ENCODE results near the gene ACIN1.

The ACIN1 gene

DNA sequence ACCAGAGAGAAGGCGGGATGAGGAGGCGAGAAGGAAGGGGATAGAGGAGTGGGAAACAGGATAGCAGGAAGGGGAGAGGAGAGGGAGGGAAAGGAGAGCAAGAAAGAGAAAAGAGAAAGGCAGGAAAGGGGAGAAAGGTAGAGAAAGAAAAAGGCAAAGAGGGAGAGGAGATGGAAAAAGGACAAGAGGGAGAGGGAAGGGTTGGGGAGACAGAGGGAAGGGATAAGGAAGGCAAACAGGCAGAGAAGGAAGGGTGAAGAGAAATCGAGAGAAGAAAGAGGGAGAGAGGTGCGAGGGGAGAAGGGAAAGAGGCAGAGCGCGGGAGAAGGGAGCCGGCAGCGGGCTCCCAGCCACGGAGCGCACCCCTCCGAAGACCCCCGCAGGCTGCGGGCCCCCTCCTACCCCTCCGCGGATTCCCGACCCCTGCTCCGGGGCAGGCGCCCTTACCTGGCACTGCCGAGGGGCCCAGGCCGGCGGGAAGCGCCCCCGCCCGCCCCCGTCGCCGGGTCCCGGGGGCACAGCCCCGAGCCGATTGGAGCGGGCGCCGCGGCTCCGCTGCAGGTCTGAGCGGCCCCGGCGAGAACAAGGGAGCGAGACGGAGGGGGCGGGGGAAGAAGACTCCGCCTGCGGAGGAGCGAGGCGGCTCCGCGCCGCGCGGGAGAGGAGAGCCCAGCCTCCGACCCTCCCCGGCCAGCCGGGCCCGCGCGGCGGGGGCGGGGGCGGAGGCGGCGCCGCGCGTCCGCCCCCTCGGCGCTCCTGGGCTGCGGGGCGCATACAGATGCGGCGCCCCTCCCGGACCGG lies 37.8 kb downstream of the ACIN1 start, which contains the start of gene CDH24:
Gene CDH24, minus strand, starts transcription at position 565 of the 801 bp plus-strand sequence. CDS start 1,787 bp downstream, outside the sequence.
- no peak for DNase-seq

DNA sequence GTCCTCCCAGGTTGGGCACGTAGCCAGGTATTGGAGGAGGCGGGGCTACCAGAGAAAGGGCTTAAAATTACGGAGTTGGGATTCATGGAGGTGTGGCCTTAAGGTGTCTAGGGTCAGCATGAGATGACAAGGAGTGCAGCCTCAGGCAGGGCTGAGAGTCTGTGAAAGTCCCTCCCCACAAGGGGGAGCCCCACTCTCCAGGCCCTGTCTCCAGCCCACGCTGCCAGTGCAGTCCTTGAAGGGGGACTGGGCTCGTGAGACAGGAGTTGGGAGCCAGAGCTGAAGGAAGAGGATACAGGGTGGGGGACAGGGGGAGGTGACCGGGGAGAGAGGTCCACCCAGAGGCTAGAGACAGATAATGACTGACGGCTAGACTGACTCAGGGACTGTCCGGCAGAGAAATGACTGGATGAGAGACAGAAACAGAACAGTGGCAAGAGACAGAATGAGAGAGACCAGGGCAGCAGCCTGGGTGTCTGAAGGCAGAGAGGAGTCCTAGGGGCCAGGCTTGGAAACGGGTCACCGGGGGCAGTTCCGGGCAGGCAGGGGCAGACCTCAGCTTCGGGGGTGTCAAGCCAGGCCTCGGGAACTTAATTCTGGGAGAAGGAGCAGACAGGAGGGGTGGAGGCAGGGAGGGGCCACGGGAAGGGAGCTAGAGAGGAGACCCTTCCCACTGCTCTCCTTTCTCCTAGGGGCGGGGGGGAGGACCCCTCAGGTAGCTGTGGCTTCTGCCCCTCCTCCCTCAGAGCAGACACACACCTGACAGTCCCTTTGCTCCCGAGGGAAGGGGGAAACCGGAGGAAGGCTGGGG lies 38.6 kb downstream of the ACIN1 start:
- DNase-seq, result no peak

DNA sequence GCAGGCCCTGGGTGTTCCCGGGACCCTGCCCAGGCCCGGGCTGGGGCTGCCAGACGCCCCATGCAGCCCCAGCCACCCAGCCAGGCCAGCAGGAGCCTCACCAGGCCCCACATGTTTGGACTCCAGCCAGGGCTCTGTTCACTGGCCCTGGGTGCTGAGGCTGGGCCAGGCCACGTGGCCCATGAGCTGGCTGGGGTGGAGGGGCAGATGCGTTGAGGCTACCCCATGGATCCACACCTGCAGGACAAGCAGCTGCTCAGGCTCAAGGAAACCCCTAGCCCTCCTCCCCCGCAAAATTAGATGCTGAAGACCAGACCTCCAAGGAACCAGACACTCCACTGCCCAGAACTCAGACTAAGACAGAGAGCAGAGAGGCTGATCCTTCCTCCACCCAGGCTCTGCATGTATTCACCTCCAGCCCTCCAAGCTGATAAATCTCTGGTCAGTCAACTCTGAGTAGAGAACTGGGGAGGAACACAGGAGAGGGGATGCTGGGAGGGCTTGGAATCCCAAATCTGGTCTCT lies 39.3 kb downstream of the ACIN1 start:
- no peak for DNase-seq

DNA sequence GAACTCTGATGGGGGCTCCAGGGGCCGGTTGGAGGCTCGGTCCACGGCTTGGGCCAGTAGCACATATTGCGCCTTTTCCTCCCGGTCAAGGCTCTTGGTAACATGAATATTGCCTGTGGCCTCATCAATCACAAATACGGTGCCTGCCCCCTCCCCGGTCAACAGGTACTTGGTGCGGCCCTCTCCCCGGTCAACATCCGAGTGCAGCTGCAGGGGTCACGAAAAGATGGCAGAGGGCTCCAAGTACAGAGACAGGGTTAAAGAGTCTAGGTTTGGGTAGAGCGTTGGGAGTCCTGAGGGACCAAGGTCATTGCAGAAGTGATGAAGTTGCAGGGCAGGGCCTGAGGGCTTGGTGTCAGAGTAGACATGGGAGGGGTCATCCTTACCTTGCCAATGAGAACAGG lies 39.8 kb downstream of the ACIN1 start:
- DNase-seq, result no peak

DNA sequence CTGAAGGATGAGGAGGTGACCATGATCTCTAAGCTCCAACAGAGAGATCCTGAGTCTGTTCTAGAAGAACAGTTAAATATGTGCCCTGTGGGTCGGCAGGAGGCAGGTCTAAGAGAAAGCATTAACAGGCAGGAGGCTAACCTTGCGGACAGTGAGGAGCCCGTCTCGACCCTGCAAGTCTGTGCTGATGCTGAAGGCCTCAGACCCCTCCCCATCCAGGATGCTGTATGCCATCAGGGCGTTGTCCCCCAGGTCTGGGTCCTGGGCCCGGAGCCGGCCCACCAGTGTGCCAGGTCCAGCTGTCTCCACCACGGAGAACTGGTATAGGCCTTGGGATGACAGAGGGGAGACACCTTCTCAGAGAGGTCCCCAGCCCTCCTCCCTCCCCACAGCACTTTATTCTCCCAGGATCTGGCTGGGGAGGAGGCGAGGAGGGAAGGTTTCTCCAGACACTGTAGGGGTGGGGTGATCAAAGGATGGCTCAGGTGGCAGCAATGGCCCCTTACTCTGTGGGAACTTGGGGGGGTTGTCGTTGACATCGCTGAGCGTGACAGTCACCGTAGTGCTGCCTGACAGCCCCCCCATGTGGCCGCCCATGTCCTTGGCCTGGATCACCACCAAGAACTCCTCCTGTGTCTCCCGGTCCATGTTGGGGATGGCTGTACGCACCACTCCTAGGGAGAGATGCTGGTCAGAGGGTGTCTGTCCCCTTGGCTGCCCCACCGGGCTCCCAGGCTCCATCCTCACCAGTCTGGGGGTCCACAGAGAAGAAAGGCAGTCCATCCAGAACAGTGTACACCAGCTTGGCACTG lies 40.7 kb downstream of the ACIN1 start:
- DNase-seq, result no peak

DNA sequence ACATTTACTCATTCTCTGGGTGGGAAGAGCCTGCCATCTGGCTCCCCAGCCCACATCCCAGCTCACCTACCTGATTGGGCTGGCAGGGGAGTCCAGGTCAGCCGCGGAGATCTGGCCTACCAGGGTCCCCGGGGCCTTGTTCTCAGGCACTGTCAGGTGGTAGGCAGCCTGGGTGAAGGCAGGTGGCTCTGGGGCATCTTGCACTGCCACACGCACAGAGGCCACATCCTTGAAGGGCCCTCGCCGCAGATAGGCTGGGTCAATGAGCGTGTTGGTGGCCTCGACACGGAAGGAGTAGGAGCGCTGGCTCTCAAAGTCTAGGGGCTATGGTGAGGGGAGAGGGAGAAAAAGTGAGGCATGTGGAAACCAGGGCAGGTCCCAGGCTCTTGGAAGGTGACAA lies 41.5 kb downstream of the ACIN1 start:
- DNase-seq, result no peak

DNA sequence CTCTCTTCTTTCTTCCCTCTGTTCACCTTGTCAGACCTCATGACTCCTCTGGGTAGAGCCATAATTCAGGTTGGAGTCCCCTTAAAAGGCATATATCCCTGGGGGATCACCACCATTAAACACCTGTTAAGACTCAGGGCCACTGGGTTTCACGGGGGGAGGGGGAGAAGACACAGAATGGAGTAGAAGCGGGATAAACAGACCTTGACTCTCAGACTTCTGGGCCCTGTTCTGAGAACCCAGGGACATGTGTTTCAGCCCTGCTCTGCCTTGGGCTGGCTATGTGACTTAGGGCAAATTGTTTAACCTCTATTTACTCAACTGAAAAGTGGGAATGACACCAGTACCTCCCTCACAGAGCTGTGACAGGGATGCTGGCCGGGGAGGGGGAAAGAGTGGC lies 42.3 kb downstream of the ACIN1 start:
- no peak for DNase-seq

DNA sequence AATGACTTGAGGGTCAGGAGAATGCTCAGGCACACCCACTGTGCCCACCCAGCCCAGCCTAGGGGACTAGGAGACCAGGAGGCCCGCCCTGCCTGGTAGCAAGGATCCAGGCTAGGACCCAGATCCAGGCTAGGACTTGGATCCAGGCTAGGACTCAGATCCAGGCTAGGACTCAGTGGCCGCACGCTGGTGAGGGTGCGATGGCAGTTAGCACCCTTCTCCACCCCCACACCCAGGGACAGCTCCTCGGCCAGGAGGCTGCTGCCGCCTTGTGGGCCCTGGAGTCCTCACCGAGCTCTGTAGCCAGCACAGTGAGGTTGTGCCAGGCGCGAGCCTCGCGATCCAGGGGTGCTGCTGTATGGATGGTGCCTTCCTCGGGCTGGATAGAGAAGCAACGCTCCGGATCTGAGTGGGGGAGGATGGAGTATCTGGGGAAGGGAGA lies 42.7 kb downstream of the ACIN1 start:
- no peak for DNase-seq

DNA sequence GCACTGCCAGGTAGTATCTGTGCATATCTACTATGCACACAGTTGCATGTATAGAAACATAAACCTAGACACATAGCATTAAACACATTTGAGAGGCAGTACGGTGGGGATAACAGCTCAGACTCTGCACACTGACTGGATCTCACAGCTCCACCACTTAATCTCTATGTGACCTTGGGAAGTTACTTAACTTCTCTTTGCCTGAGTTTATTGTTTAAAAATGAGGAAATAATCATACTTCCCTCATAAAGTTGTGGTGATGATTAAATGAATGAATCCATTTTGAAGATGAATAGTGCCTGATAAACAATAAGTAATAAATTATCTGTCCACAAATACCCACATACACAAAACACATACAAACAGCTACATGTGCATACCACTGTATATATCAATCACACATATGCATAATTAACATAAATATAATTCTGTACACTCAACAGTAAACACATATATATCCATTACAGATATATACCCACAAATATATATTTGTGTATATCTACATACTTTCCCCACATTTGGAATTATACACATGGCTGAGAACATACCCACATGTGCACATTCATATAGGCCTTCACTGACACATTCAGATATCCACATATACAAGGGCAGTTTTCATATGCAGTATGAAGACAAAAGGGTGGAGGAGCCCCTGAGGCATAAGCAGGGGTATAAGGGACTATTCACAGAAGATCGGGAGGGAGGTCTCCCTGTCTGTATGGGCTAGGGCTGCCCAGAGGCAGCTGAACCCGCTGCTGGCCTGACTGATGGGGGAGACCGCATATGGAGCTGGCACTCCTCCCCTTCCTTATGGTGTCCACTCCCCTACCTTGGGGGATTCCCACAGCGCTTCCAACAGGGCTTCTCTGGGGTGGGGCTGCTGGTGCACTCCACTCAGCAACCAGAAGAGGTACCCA lies 43.5 kb downstream of the ACIN1 start:
- no peak for DNase-seq

DNA sequence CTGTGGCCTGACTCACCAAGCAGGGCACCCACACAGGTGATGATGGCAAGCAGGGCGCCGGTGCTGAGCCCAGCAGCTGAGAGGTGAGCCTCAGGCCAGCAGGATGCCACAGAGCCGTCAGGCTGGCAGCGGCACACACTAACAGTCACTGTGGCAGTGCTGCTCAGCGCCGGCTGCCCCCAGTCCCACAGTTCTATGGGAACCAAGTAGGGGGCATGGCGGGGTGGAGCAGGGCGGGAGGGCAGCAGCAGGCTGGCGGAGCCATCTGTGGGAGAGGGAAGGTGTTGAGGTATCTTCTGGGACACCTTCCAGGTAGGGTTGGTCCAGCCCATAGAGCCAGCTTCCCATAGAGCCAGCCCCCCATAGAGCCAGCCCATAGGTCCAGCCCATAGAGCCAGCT lies 45.9 kb downstream of the ACIN1 start:
- DNase-seq, result no peak

DNA sequence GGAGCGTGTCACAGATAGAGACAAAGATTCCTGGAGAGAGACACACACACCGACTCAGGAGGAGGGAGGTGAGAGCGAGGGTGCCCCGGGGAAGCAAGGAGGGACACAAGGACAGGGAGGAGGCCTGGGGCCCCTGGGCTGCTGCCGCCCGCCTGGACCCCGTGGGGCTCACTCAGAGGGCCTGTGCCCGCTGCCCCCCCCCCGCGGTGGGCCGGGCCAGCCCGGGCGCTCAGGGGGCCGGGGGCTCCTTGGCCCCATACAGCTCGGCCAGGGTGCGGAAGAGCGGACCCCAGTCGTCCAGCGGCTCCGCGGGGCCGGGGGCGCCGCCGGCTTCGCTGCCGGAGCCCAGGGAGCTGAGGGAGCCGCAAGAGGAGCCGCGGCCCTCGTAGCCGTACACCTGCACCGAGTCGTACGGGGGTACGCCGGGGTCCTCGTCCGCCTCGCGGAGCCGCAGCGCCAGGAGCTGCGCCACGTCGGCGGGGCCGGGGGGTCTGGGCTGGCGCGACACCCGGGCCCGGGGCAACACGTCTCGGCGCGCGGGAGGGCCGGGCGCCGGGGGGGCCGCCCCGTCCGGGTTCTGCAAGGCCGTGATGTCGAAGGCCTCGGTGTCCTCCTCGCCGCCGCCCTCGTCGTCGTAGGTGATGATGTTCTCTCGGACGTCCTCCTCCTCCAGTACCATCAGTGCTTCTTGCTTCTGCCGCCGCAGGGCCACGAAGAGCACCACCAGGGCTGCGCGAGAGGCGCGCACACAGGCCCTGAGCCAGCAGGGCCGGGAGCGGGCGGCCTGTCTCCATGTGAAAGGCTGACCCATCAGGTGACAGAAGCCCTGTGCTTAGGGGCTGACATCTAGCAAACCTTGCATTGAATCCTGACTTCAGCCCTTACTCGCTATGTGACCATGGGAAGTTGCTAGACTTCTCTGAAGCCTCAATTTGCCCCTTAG lies 46.9 kb downstream of the ACIN1 start:
- DNase-seq, result no peak

DNA sequence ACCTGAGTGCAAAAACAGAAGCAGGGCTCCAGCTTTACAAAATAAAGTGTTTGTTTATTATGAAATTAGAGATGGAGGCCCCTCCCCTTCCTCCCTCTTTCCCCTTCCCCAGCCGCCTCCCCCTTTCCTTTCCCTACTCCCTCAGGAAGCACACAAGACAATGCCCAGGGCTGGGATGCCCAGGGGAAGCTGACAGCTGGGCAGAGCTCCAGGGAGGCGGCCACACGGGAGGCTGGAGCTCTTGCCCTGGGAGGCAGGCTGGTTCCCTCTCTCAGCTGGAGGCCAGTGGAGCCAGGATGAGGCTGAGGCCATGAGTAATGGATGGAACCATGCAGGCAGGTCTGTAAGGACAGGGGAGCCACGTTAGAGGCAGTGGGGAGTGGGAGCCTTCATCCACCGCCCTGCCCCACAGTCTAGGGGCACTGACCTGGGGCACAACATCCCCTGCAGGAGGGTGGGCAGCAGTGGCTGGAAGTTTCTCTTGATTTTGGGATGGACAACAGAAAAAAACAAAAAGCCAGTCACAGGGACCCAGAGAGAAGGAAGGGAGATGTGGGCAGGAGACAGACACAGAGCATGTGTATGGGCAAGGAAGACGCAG lies 47.8 kb downstream of the ACIN1 start:
- no peak for DNase-seq

DNA sequence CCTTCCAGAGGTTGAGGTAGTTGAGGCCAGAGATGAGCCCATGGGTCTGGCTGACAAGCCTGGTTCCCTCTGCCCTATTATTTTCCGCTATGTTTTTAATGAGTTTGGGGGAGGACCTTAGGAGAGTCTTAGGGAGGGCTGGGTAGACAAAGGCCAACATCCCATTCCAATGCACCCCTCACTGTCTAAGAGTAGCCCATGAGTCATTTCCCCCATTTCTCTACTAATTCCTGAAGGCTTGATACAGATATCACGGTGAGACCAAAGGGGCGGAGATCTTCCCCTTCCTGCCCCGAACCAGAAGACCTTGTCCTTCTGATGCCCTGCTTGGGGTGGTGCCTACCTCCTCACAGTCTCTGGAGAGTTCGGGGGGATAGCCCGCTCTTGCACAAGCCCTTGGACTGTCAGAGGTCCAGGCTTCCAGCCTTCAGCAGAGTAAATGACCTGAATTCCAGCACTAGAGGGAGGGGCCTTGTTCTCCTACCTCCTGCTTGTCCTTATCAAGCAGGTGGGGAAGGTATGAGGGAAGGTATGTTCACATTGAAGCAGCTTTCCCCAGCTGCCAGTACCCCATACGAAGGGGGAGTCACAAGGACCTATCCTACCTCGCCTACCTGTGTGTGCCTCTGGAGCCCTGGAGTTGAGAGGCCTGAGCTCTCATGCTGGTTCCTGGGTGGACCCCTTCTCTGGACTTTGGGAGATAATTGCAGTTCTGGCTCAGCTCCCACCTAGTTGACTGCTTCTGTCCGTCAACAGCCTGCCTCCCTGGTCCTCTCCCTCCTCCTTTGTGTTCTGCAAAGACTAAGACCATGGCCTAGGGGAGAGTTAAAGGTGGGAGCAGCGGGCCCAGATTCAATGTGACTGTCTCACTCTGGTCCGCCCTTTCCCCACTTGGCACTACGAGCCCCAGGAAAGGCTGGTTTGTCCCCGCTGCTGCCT lies 49.2 kb downstream of the ACIN1 start:
- no peak for DNase-seq

DNA sequence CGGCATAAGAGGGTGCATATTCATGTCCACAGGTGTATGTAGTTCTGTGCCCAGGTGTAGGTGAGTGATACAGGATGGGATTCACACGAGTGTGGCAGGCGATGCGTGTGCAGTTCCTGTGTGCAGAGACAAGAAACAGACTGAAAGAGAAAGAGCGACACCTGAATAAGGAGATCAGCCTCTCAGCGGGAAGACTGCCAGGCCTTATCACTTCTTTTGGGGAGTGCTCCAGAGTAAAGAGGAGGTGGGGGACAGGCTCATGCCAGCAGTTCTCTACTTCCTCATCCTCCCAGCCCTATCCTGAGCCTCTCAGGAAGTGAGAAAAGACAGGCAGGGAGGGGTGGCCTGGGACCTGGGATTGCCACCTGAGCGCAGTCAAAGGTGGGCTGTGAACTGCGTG lies 50.1 kb downstream of the ACIN1 start:
- no peak for DNase-seq

DNA sequence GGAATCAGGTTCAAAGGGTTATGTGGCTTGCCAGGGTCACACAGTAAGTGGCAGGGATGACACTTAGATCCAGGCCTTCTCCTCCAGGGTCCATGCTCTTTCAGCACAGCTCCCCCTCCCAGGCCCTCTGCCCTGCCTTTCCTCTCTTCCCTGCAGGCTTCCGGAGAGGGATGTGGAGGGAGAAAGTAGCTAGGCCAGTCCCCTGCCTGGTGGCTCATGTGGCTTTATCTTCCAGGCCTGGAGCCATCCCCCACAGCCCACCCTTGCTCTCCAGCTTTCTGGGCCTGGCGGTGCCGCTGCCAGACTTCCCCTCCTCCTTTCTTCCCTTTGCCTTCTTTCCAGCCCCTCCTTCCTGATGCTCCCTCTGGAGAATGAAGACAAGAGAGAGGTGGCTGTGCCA lies 51.2 kb downstream of the ACIN1 start:
- no peak for DNase-seq

DNA sequence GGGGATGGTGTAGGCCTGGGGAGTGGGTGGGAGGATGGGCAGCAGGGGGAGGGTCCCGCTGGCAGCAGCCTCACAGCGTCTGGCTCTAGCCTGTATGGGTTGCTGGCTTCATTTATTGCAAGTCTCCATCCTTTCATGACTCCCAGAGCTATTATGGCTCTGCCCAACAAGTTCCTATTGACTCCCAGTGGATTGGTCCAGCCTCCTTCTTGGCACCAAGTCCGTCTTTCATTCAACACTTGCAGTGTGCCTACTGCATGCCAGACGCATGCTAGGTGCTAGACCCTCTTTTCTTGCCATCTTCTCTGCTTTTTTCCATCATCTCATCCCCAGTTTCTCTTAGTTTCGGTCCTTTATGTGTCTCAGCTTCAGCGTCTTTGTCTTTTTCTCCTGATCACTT lies 51.8 kb downstream of the ACIN1 start:
- no peak for DNase-seq

DNA sequence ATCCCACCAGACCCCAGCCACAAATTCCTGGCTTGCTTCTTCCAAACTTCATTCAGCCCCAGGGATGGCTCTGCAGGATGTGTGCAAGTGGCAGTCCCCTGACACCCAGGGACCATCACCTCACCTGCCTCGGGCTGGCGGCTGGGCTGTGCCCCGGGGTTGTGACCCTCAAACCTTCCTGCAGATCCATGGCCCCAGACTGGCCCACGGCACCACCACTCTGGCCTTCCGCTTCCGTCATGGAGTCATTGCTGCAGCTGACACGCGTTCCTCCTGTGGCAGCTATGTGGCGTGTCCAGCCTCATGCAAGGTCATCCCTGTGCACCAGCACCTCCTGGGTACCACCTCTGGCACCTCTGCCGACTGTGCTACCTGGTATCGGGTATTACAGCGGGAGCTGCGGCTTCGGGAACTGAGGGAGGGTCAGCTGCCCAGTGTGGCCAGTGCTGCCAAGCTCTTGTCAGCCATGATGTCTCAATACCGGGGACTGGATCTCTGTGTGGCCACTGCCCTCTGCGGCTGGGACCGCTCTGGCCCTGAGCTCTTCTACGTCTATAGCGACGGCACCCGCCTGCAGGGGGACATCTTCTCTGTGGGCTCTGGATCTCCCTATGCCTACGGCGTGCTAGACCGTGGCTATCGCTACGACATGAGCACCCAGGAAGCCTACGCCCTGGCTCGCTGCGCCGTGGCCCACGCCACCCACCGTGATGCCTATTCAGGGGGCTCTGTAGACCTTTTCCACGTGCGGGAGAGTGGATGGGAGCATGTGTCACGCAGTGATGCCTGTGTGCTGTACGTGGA lies 52.6 kb downstream of the ACIN1 start, which contains the start of gene PSMB11:
Gene PSMB11, plus strand, starts transcription at position 51 of the 804 bp plus-strand sequence. Its CDS starts 14 bp downstream, at position 65.
- DNase-seq, result no peak

DNA sequence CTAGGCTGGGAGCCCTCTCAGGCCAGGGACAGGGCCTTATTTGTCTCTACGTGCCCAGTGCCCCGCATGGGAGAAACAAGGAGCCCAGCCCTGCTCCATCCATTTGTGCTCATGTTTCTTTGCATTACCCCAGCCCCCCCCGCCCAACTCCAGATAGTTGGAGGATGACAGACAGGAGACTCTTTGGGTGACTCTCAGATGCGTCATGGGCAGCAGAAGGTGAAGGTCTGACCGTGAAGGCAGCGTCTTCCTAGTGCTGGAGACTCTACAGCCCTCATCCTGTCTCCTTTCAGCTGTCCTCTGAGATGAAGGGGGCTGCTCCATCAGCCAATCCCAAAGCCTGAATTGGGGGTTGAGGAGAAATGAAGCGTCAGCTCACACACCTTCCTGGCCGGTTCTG lies 53.2 kb downstream of the ACIN1 start:
- DNase-seq, result no peak
